Left kidney (tissue), 8 donors: ENCODE measurements around the gene DCD. TPM values are rescaled to one million over a fixed set of nuclear protein-coding genes. Genes with fewer than 3 reads are reported as not detected.
"Not testable (repeated sequence)": the region's sequence is repeated elsewhere in the genome, so short reads cannot be mapped to it uniquely, and the experiment has no call there.

Source experiments
- DNase-seq: peaks from one replicate; pipeline ENCODE4 v3.0.0-alpha.2; 2013
- long read RNA-seq, 8 donors: transcript quantifications; one replicate each; lab custom pipeline, GENCODE V29; 2026
- polyA plus RNA-seq: library from polyadenylated mRNA; unstranded; fragments of 120-200 nt; gene quantifications from one replicate; pipeline ENCODE4 v1.2.1, GENCODE V29; 2013; ENCODE audit not compliant: insufficient read length

Gene DCD, protein sequence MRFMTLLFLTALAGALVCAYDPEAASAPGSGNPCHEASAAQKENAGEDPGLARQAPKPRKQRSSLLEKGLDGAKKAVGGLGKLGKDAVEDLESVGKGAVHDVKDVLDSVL
- not detected for polyA plus RNA-seq
- long read RNA-seq, donor 1 = 0 reads
- long read RNA-seq, donor 2 = 0 reads
- long read RNA-seq, donor 3 = 0 reads
- long read RNA-seq, donor 4 = 0 reads
- long read RNA-seq, donor 5 = 0 reads
- long read RNA-seq, donor 6 = 0 reads
- long read RNA-seq, donor 7 = 0 reads
- long read RNA-seq, donor 8 = 0 reads

DNA sequence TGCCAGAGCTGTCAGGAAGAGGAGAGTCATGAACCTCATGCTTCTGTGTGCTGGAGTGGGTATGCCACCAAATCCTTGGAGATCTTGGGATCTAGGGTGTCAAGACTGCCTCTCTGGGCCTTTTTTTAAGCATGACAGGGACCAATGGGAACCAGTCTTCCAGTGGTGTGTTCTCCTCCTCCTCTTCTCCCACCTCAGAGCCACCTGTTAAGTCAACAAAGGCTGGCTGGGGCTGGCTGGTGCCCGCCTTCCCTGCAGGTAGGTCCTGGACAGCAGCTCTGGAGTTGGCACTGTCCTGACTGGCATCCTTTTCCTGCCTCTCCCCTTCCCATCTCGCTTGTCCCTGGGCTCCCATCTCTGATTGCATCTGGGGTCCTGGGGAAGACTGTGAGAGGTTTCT, at the start of gene DCD:
DCD (minus strand) TSS at position 101 of the 400 bp plus-strand sequence; CDS start at position 39, 62 bp downstream.
- no peak for DNase-seq

- no peak for DNase-seq
Observed at GRCh38 chr12:54697851-54698250, 49.7 kb upstream of the DCD start.

DNA sequence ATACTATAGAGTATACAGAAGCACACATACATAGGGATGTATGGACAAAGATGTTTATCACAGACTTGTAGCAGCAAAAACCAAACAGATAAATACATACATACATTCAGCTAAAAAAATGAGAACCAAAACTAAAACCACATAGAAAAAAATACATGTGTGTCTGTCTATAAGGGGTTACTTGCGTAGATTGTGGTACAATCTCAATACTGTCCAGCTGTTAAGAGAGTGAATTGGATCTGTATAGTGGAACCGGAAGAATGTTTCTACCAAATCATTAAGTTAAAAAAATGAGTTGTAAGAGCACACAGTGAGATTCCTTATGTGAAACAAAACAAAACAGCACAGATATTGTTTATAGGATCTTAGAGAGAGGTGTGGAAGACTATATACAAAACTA, 44.2 kb upstream of the DCD start:
- no peak for DNase-seq

DNA sequence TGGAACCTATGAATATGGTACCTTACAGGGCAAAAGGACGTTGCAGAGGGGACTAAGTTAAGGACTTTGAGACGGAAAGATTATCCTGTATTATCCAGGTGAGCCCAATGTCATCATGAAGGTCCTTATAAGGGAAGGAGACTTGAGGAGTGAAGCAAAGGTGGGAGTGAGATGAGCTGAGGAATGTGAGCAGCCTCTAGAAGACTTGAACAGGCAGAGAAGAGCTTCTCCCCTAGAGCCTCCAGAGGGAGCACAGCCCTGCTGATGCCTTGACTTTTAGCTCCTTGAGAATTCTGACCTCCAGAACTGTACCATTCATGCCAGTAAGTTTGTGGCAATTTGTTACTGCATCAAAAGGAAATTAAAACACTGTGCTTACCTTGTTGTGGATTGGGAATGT, 41.8 kb upstream of the DCD start:
- no peak for DNase-seq

DNA sequence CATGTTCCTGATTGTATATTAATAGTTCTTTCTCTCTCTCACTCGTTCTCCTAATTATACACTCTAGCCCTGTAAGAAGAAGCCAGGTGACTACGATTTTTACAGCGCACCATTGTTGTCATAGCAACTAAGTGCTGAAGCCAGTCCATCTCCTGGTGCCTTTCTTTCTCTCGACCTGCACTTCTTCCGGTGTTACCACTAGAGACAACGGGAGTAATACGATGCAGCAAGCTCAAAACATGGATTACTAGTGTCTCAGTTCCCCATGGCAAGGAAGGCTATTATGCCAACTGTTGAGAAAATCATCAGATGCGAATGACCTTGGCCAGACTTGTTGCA, 40.8 kb upstream of the DCD start:
- DNase-seq = no peak

- no peak for DNase-seq
Observed at GRCh38 chr12:54688309-54689033, 40.3 kb upstream of the DCD start.

GRCh38 chr12:54684636-54685630, 36.8 kb upstream of the DCD start:
- no peak for DNase-seq

GRCh38 chr12:54683398-54683797, 35.2 kb upstream of the DCD start:
- DNase-seq = no peak

- DNase-seq = no peak
Observed at GRCh38 chr12:54682674-54683073, 34.5 kb upstream of the DCD start.

DNA sequence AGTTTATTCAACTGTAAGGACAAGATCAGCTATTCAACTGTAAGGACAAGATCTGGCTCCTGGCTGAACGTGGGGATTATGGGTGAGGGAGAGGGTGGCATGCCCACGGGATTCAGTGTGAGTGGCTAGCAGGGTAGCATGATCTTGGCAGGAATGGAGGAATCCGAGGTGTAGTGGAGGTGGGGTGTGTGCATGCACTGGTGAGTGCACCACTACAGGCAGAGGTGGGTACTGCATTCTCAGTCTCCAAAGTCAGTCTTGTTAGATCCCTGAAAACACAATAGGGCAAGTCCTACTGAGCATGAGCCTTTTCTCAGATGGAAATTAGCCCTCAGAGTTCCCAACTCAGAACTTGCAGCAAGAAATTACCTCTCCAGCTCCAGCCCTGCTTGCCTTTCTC, 32.2 kb upstream of the DCD start:
- DNase-seq = no peak

- no peak for DNase-seq
Observed at GRCh38 chr12:54678131-54678530, 30.0 kb upstream of the DCD start.

DNA sequence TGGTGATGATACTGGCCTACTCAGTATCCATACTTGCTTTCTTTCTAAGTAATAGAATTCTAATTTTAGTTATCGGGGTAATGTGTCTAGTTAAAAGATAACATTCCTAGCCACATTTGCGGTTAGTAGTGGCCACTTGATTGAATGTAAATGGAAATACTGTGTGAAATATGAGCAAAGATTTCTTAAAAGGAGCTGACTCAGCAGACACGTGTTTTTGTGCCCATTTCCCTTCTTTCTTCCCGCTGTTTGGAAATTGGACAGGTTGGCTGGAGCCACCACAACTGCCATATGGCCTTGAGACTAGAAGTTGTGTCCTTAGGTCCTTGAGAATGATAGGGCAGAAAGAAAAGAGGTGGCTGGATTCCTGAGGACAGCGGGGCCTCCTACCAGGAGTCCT, 19.8 kb upstream of the DCD start:
- DNase-seq = no peak

DNA sequence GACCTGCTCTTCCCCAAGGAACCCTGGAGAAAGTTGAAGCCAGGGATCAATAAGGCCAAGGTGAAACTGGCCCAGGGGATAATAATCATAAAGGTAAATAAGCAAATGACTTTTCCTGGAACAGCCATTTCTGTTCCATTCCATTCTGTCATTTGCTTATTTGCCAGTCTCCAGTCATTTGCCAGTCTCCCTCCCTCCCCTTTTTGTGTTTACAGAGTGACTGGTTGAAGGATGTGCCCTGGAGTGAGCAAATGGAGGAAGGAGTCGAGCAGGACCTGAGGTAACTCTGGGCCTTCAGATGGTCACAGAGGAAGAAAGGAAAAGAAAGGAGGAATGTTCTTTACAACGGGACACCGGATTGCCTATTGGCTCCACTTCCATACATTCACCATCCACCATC, 17.8 kb upstream of the DCD start:
- no peak for DNase-seq

GRCh38 chr12:54665022-54665635, 17.0 kb upstream of the DCD start:
- DNase-seq = not testable (repeated sequence)

GRCh38 chr12:54663603-54664002, 15.4 kb upstream of the DCD start:
- DNase-seq = no peak

GRCh38 chr12:54662026-54662425, 13.9 kb upstream of the DCD start:
- no peak for DNase-seq

DNA sequence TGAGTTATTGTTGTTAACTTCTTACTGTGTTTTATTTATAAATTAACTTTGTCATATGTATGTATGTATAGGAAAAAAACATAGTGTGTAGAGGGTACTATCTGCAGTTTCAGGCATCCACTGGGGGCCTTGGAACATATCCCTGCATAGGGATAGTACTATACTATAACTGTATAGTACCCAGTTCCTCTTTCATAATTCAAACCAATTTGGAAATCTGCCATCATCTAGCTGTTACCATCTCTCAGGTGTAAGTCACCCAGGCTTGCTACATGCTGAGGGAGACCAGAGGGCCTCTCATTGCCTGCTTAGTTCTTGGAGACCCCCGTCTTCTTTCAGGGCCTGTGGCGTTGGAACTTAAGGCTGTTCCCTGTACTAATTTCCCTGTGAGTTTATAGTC, 12.9 kb upstream of the DCD start:
- DNase-seq = no peak

GRCh38 chr12:54660320-54660962, 12.3 kb upstream of the DCD start:
- no peak for DNase-seq

GRCh38 chr12:54658306-54659264, 10.4 kb upstream of the DCD start:
- DNase-seq = peak; percentile 34

- DNase-seq = no peak
Observed at GRCh38 chr12:54657105-54657607, 9.0 kb upstream of the DCD start.
